ENCODE results near the gene PRPF19.

- TF ChIP-seq CTCF (IDR thresholded peaks at IDR 0.05) (no peak), EZH2 (IDR thresholded peaks at IDR 0.05) (no peak)
These were observed 32.9 kb downstream of the PRPF19 start for GRCh38 chr11:60873533-60873932.

Measured in neural progenitor cell (in vitro differentiated cells).